HFF-Myc (cell line): ENCODE measurements around the gene MAST4.

ENCODE experiments used
- DNase-seq: peaks from one replicate; pipeline ENCODE4 v3.0.0-alpha.2; 2011; ENCODE audit warnings: low read depth; ENCODE audit errors: extremely low read depth
- H3K4me3 ChIP-seq: replicated peaks from 2 replicates; pipeline ENCODE4 v1.5.1; 2011; ENCODE audit warnings: low read depth, mild to moderate bottlenecking, control low read depth, low read length
- CTCF ChIP-seq: IDR thresholded peaks from 2 replicates; pipeline ENCODE4 v1.5.1; 2012; ENCODE audit warnings: mild to moderate bottlenecking, low read depth, low read length, control low read depth; ENCODE audit errors: missing control alignments

Gene MAST4

GRCh38 chr5:66982470-66982869, 386.3 kb downstream of the MAST4 start:
- DNase-seq: no peak
- no peak for TF ChIP-seq CTCF
- H3K4me3 ChIP-seq: no peak overlapping the region

GRCh38 chr5:66985417-66985816, 389.2 kb downstream of the MAST4 start:
- DNase-seq: no peak
- no peak for TF ChIP-seq CTCF

GRCh38 chr5:66986009-66986408, 389.8 kb downstream of the MAST4 start:
- H3K4me3 ChIP-seq: no peak overlapping the region
- no peak for DNase-seq
- TF ChIP-seq CTCF: no peak

More at GRCh38 chr5:66985417-66985816, 389.2 kb downstream of the MAST4 start:
- no peak overlapping the region for H3K4me3 ChIP-seq

- DNase-seq: no peak
- no peak for TF ChIP-seq CTCF
These were observed 390.3 kb downstream of the MAST4 start for GRCh38 chr5:66986534-66986933.

GRCh38 chr5:66987126-66987525, 390.9 kb downstream of the MAST4 start:
- TF ChIP-seq CTCF: no peak
- no peak overlapping the region for H3K4me3 ChIP-seq
- no peak for DNase-seq

More at GRCh38 chr5:66986534-66986933, 390.3 kb downstream of the MAST4 start:
- H3K4me3 ChIP-seq: no peak overlapping the region

GRCh38 chr5:66987540-66987939, 391.3 kb downstream of the MAST4 start:
- no peak for DNase-seq
- H3K4me3 ChIP-seq: no peak overlapping the region
- no peak for TF ChIP-seq CTCF

GRCh38 chr5:66987949-66988838, 392.0 kb downstream of the MAST4 start:
- peak; percentile 67 for TF ChIP-seq CTCF
- no peak overlapping the region for H3K4me3 ChIP-seq

More at GRCh38 chr5:66987949-66988838, 392.0 kb downstream of the MAST4 start:
- no peak for DNase-seq
